ENCODE measurements around the gene BRSK2. TPM values are rescaled to one million over a fixed set of nuclear protein-coding genes. Genes with fewer than 3 reads are reported as not detected.

Gene BRSK2
- total RNA-seq, 1 donor from 2014 or later, result 1.5 TPM

DNA sequence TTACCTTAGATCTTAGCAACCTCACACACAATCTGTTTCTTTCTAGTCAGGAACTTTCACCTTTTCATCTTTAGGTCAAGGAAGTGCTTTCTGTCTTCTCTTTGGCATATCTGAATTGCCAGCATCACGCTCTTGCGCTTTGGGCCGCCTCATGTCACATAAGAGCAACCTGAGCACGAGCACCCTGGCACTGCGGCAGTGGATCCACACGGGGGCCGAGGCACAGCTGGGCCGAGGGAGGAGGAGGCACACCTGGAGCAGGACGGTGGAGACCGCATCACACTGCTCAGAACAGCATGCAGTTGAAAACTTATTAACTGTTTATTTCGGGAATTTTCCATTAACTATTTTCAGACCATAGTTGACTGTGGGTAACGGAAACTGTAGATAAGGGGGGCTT is 86.1 kb downstream of the BRSK2 start:
- no peaks in the 10 kb centered on the region for H3K4me1 Mint-ChIP-seq (ENCODE audit: low read depth)
- intact Hi-C loops (cut with micrococcal nuclease), result no loop called here

GRCh38 chr11:1476940-1477736 is 87.4 kb downstream of the BRSK2 start:
- no peaks in the 10 kb centered on the region for H3K9me3 Mint-ChIP-seq
- H3K4me3 Mint-ChIP-seq (ENCODE audit: low read depth), result no peak overlapping the region
- H3K36me3 Mint-ChIP-seq (ENCODE audit: low read depth), result peaks cover 16% of the 10 kb centered on the region
- DNase-seq (ENCODE audit: low spot score), result no peak
- H3K27ac Mint-ChIP-seq, result no peak overlapping the region
- intact Hi-C loops (cut with micrococcal nuclease), result no loop called here
- no peaks in the 10 kb centered on the region for H3K4me1 Mint-ChIP-seq (ENCODE audit: low read depth)
- no peaks in the 10 kb centered on the region for H3K27me3 Mint-ChIP-seq (ENCODE audit: low read depth)

More for the DNA sequence above, 86.1 kb downstream of the BRSK2 start:
- Mint-ChIP-seq H3K9me3 (no peaks in the 10 kb centered on the region), H3K36me3 (ENCODE audit: low read depth) (peaks cover 16% of the 10 kb centered on the region), H3K4me3 (ENCODE audit: low read depth) (no peak overlapping the region), H3K27ac (no peak overlapping the region), H3K27me3 (ENCODE audit: low read depth) (no peaks in the 10 kb centered on the region)
- DNase-seq (ENCODE audit: low spot score), result no peak

DNA sequence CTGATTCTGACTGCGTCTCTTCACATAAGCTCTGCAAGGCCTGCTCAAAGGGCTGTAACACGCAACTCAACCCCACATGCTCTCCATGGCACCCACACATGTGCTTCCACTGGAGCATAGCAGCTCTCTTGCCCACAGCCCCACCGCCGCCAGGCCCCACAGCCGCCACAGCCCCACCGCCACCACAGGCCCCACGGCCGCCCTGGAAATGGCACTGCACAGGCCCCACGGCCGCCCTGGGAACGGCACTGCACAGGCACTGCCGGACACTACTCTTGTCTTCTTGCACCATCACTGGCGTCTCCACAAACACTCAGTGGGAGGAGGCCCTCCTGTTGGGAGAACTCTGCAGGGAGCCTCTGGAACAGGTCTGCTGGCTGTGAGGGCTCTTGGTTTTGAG is 88.3 kb downstream of the BRSK2 start:
- H3K27ac Mint-ChIP-seq, result no peak overlapping the region
- peaks cover 16% of the 10 kb centered on the region for H3K36me3 Mint-ChIP-seq (ENCODE audit: low read depth)
- H3K9me3 Mint-ChIP-seq, result no peaks in the 10 kb centered on the region
- intact Hi-C loops (cut with micrococcal nuclease), result no loop called here
- no peak for DNase-seq (ENCODE audit: low spot score)
- no peak overlapping the region for H3K4me3 Mint-ChIP-seq (ENCODE audit: low read depth)
- no peaks in the 10 kb centered on the region for H3K27me3 Mint-ChIP-seq (ENCODE audit: low read depth)
- no peaks in the 10 kb centered on the region for H3K4me1 Mint-ChIP-seq (ENCODE audit: low read depth)

DNA sequence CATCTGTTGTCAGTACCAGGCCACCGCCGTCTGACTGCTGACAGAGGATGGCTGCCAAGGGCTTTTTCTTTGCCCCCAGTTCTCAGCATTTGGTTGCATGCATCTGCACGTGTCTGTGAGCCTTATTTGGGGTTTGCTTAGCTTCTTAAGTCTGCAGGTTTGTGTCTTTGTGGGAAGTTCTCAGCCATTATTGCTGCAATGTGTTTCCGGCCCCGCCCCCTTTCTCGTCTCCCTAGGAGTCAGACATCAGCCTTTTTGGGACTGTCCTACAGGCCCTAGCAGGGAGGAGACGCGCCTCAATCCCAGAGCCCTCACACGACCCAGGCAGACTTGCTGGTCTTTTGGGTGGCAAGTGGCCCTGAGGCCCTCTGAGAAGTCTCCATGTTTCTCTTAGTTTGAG is 88.8 kb downstream of the BRSK2 start:
- Mint-ChIP-seq H3K9me3 (no peaks in the 10 kb centered on the region), H3K27me3 (ENCODE audit: low read depth) (no peaks in the 10 kb centered on the region), H3K4me3 (ENCODE audit: low read depth) (no peak overlapping the region), H3K4me1 (ENCODE audit: low read depth) (no peaks in the 10 kb centered on the region), H3K27ac (no peak overlapping the region), H3K36me3 (ENCODE audit: low read depth) (peaks cover 16% of the 10 kb centered on the region)
- DNase-seq (ENCODE audit: low spot score), result no peak
- intact Hi-C loops (cut with micrococcal nuclease), result no loop called here

DNA sequence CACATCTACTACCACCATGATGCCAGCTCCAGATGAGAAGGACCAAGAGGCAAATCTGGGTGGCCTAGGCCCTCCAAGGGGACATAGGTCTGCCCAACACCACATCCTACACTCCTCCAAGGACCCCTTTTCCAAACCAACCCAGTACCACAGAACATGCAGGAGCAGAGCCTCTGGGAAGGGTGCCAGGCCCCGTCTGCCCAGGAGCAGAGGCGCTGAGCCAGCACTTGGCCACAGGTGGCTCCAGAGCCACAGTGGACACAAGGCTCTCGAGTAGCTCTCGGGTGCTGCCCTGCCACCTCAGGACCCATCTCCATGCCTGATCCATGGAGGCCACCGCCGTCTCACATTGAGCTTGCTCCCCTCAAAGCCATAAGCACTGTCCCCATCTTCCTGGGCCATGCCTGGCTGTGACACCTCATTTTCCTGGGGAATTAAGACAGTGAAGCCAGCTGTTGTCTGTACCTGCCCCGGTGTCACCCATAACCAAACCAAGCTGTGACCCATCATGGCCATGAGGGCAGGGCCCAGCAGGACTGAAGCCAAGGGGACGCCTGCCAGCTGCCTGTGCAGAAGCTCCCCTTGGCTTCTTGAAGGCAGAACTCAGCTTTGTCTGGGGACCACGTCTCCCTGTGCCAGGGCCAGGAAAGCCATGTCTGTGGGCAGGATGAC is 89.4 kb downstream of the BRSK2 start:
- Mint-ChIP-seq H3K4me1 (ENCODE audit: low read depth) (no peaks in the 10 kb centered on the region), H3K27ac (no peak overlapping the region), H3K9me3 (no peaks in the 10 kb centered on the region), H3K27me3 (ENCODE audit: low read depth) (no peaks in the 10 kb centered on the region), H3K4me3 (ENCODE audit: low read depth) (no peak overlapping the region), H3K36me3 (ENCODE audit: low read depth) (peaks cover 16% of the 10 kb centered on the region)
- no peak for DNase-seq (ENCODE audit: low spot score)
- intact Hi-C loops (cut with micrococcal nuclease), result no loop called here

GRCh38 chr11:1479678-1480118 is 90.0 kb downstream of the BRSK2 start:
- Mint-ChIP-seq H3K27ac (no peak overlapping the region), H3K27me3 (ENCODE audit: low read depth) (no peaks in the 10 kb centered on the region), H3K4me1 (ENCODE audit: low read depth) (no peaks in the 10 kb centered on the region), H3K36me3 (ENCODE audit: low read depth) (peaks cover 16% of the 10 kb centered on the region), H3K9me3 (no peaks in the 10 kb centered on the region), H3K4me3 (ENCODE audit: low read depth) (no peak overlapping the region)
- DNase-seq (ENCODE audit: low spot score), result no peak
- intact Hi-C loops (cut with micrococcal nuclease), result no loop called here

- Mint-ChIP-seq H3K4me3 (ENCODE audit: low read depth) (no peak overlapping the region), H3K27ac (no peak overlapping the region), H3K9me3 (no peaks in the 10 kb centered on the region), H3K4me1 (ENCODE audit: low read depth) (no peaks in the 10 kb centered on the region), H3K27me3 (ENCODE audit: low read depth) (no peaks in the 10 kb centered on the region), H3K36me3 (ENCODE audit: low read depth) (peaks cover 16% of the 10 kb centered on the region)
- DNase-seq (ENCODE audit: low spot score), result no peak
- intact Hi-C loops (cut with micrococcal nuclease), result no loop called here
These were observed 90.4 kb downstream of the BRSK2 start for GRCh38 chr11:1480191-1480554.

DNA sequence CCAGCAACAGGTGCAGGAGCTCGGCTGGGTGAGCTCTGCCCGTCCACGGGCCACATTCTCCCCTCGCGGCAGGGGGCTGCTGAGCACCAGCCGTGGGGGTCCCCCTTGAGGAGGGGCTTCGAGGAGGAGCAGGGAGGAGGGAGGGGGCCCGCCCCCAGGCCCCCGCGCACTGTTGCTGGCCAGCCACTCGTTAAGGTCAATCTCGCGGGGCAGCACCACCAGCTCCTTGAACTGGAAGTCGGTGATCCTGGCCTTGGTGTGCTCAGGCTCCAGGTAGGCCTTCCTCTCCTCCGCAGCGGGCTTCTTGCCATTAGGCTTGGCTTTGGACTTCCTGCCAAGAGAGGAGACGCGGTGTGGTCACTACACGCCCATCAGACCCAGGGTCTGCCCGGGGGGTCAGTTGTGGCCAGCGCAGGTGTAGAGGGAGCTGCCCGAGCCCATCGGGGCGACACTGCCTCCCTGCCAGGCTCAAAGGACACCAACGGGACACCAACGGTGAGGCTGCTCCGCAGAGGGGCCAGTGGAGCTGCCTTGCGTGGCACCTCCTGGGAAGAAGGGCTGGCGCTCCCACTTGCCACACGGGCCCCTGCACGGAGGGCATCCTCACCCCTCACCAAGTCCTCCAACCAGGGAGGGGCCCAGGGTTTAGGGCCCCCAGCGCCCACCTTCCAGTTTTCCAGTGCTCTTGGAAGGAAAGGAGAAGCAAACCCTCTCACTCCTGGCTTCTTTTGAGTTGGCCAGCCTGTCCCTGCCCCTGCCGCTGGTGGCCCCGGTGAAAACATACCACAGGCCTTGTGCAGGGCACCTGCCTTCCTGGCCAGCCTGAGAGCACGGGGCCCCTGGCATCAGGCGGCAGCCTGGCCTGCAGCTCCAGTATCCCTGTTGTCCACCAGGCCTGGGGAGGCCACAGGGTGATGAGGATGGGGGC is 91.1 kb downstream of the BRSK2 start:
- Mint-ChIP-seq H3K9me3 (no peaks in the 10 kb centered on the region), H3K4me1 (ENCODE audit: low read depth) (no peaks in the 10 kb centered on the region), H3K36me3 (ENCODE audit: low read depth) (peaks cover 16% of the 10 kb centered on the region), H3K4me3 (ENCODE audit: low read depth) (no peak overlapping the region), H3K27me3 (ENCODE audit: low read depth) (no peaks in the 10 kb centered on the region), H3K27ac (no peak overlapping the region)
- intact Hi-C loops (cut with micrococcal nuclease), result no loop called here
- no peak for DNase-seq (ENCODE audit: low spot score)

DNA sequence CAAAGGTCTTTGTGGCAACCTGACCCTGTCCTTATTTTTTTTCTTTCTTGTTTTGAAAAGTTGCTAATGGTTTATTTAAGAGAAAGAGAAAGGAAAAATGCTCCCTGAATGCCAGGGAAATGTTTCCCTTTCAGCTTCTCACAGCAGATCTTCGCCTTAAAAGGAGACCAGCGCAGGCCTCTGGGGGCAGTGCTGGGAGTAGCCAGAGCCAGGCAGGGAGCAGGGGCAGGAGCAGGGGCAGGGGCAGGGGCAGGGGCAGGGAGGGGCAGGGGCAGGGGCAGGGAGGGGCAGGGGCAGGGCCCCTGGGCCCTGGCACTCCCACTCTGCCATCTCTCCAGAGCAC is 91.7 kb downstream of the BRSK2 start:
- intact Hi-C loops (cut with micrococcal nuclease), result no loop called here
- no peak for DNase-seq (ENCODE audit: low spot score)
- Mint-ChIP-seq H3K4me3 (ENCODE audit: low read depth) (no peak overlapping the region), H3K9me3 (no peaks in the 10 kb centered on the region), H3K36me3 (ENCODE audit: low read depth) (peaks cover 16% of the 10 kb centered on the region), H3K4me1 (ENCODE audit: low read depth) (no peaks in the 10 kb centered on the region), H3K27ac (no peak overlapping the region), H3K27me3 (ENCODE audit: low read depth) (no peaks in the 10 kb centered on the region)

GRCh38 chr11:1481861-1482441 is 92.2 kb downstream of the BRSK2 start:
- H3K27me3 Mint-ChIP-seq (ENCODE audit: low read depth), result no peaks in the 10 kb centered on the region
- H3K27ac Mint-ChIP-seq, result no peak overlapping the region
- intact Hi-C loops (cut with micrococcal nuclease), result no loop called here
- no peaks in the 10 kb centered on the region for H3K9me3 Mint-ChIP-seq
- H3K4me1 Mint-ChIP-seq (ENCODE audit: low read depth), result no peaks in the 10 kb centered on the region
- H3K36me3 Mint-ChIP-seq (ENCODE audit: low read depth), result peaks cover 16% of the 10 kb centered on the region
- no peak for DNase-seq (ENCODE audit: low spot score)
- no peak overlapping the region for H3K4me3 Mint-ChIP-seq (ENCODE audit: low read depth)

- no peaks in the 10 kb centered on the region for H3K4me1 Mint-ChIP-seq (ENCODE audit: low read depth)
- no peak overlapping the region for H3K27ac Mint-ChIP-seq
- intact Hi-C loops (cut with micrococcal nuclease), result no loop called here
- H3K4me3 Mint-ChIP-seq (ENCODE audit: low read depth), result no peak overlapping the region
- peaks cover 14% of the 10 kb centered on the region for H3K36me3 Mint-ChIP-seq (ENCODE audit: low read depth)
- DNase-seq (ENCODE audit: low spot score), result no peak
- H3K27me3 Mint-ChIP-seq (ENCODE audit: low read depth), result no peaks in the 10 kb centered on the region
- no peaks in the 10 kb centered on the region for H3K9me3 Mint-ChIP-seq
These were observed 93.1 kb downstream of the BRSK2 start for GRCh38 chr11:1482581-1483444.

- Mint-ChIP-seq H3K9me3 (no peaks in the 10 kb centered on the region), H3K36me3 (ENCODE audit: low read depth) (peaks cover 8% of the 10 kb centered on the region), H3K4me1 (ENCODE audit: low read depth) (no peaks in the 10 kb centered on the region), H3K4me3 (ENCODE audit: low read depth) (no peak overlapping the region), H3K27ac (no peak overlapping the region), H3K27me3 (ENCODE audit: low read depth) (no peaks in the 10 kb centered on the region)
- intact Hi-C loops (cut with micrococcal nuclease), result no loop called here
- DNase-seq (ENCODE audit: low spot score), result no peak
These were observed 93.8 kb downstream of the BRSK2 start for GRCh38 chr11:1483445-1483961.
